Stimulated activated CD8-positive, alpha-beta memory T cell treated with anti-CD3 and anti-CD28 coated beads, Interleukin-7, amount 100 ng/mL, for 1 hour (primary cell): ENCODE results near the gene CYP4F2.
"Not testable (repeated sequence)": the region's sequence is repeated elsewhere in the genome, so short reads cannot be mapped to it uniquely, and the experiment has no call there.

Experiments
- DNase-seq, 2 donors: peaks; one replicate each; pipeline ENCODE4 v3.0.0-alpha.2; 2020; ENCODE audit warnings: low read depth in 2 of 2

CYP4F2 gene

GRCh38 chr19:15900032-15900431 is 2.2 kb upstream of the CYP4F2 start:
- DNase-seq: not testable (repeated sequence)

- DNase-seq: not testable (repeated sequence)
Measured at GRCh38 chr19:15899561-15899960, 1.7 kb upstream of the CYP4F2 start.

GRCh38 chr19:15897026-15897737 is 692 bp downstream of the CYP4F2 start:
- DNase-seq: no peak

- DNase-seq: no peak
Measured at GRCh38 chr19:15895876-15896430, 1.9 kb downstream of the CYP4F2 start.

- DNase-seq: no peak
Measured at GRCh38 chr19:15894359-15894758, 3.5 kb downstream of the CYP4F2 start.

- no peak for DNase-seq
Measured at GRCh38 chr19:15893477-15893876, 4.4 kb downstream of the CYP4F2 start.

GRCh38 chr19:15892012-15892411 is 5.9 kb downstream of the CYP4F2 start:
- DNase-seq: no peak

GRCh38 chr19:15891434-15891833 is 6.4 kb downstream of the CYP4F2 start:
- no peak for DNase-seq

GRCh38 chr19:15889339-15889738 is 8.5 kb downstream of the CYP4F2 start:
- DNase-seq: not testable (repeated sequence)

- no peak for DNase-seq
Measured at GRCh38 chr19:15885919-15886318, 12.0 kb downstream of the CYP4F2 start.

GRCh38 chr19:15885167-15885566 is 12.7 kb downstream of the CYP4F2 start:
- DNase-seq: no peak

GRCh38 chr19:15883329-15883728 is 14.5 kb downstream of the CYP4F2 start:
- not testable (repeated sequence) for DNase-seq

GRCh38 chr19:15874821-15875474 is 22.9 kb downstream of the CYP4F2 start:
- DNase-seq: no peak

- not testable (repeated sequence) for DNase-seq
Measured at GRCh38 chr19:15873771-15874170, 24.1 kb downstream of the CYP4F2 start.

GRCh38 chr19:15871570-15871969 is 26.3 kb downstream of the CYP4F2 start:
- no peak for DNase-seq

- DNase-seq: no peak
Measured at GRCh38 chr19:15869873-15870272, 28.0 kb downstream of the CYP4F2 start.

- DNase-seq: peak in 1 of 2 donors; percentile 15
Measured at GRCh38 chr19:15869109-15869555, 28.7 kb downstream of the CYP4F2 start.

GRCh38 chr19:15866636-15867035 is 31.2 kb downstream of the CYP4F2 start:
- no peak for DNase-seq

GRCh38 chr19:15864824-15865223 is 33.0 kb downstream of the CYP4F2 start:
- no peak for DNase-seq

- DNase-seq: no peak
Measured at GRCh38 chr19:15863272-15863671, 34.6 kb downstream of the CYP4F2 start.

GRCh38 chr19:15862444-15862843 is 35.4 kb downstream of the CYP4F2 start:
- DNase-seq: no peak

- DNase-seq: no peak
Measured at GRCh38 chr19:15860522-15860921, 37.4 kb downstream of the CYP4F2 start.

- DNase-seq: no peak
Measured at GRCh38 chr19:15859187-15859586, 38.7 kb downstream of the CYP4F2 start.
